DLD1 (cell line): ENCODE results near the gene ETNK2.

ENCODE experiments used
- in situ Hi-C: cut with HindIII; loops from 2 replicates; pipeline ENCODE4 v1.10.0; 2017; ENCODE audit warnings: low sequenced_read_pairs

The ETNK2 gene, protein sequence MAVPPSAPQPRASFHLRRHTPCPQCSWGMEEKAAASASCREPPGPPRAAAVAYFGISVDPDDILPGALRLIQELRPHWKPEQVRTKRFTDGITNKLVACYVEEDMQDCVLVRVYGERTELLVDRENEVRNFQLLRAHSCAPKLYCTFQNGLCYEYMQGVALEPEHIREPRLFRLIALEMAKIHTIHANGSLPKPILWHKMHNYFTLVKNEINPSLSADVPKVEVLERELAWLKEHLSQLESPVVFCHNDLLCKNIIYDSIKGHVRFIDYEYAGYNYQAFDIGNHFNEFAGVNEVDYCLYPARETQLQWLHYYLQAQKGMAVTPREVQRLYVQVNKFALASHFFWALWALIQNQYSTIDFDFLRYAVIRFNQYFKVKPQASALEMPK

DNA sequence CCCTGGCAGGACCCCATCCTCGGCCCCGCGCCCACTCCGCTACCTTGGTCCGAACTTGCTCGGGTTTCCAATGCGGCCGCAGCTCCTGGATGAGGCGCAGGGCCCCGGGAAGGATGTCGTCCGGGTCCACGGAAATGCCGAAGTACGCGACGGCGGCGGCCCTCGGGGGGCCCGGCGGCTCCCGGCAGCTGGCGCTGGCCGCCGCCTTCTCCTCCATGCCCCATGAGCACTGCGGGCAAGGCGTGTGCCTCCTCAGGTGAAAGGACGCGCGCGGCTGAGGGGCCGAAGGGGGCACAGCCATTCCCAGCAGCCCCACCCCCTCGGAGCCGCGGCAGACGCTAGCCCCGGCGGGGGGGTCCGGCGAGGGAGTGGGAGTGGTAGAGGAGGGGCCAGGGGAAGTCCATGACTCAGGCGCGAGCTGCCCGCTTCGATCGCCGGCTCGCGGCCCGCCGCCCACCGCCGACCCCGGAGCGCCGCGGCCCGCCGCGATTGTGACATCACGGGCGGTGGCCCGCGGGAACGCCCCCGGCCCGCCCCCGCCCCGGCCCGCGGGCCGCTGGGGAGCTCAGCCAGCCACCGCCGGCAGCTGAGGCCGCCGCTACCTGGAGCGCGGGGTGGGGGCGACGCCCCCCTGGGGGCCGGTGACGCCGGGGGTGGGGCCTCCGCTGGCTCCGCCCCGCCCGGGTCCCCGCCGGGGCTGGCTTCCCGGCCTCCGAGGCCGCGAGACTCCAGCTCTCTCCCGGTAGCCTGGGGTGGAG is at the start of gene ETNK2:
Gene ETNK2, minus strand, starts transcription at position 493 of the 758 bp plus-strand sequence. Its CDS starts 192 bp downstream, at position 301.
- in situ Hi-C loops: loop anchor here (25.0 kb wide), 1 partner anchor 386 kb away; no protein-coding TSS in a partner anchor

- in situ Hi-C loops: no loop called here
Measured at GRCh38 chr1:204201348-204202040, 49.6 kb upstream of the ETNK2 start.

GRCh38 chr1:204199579-204199978 is 47.7 kb upstream of the ETNK2 start:
- in situ Hi-C loops: no loop called here

DNA sequence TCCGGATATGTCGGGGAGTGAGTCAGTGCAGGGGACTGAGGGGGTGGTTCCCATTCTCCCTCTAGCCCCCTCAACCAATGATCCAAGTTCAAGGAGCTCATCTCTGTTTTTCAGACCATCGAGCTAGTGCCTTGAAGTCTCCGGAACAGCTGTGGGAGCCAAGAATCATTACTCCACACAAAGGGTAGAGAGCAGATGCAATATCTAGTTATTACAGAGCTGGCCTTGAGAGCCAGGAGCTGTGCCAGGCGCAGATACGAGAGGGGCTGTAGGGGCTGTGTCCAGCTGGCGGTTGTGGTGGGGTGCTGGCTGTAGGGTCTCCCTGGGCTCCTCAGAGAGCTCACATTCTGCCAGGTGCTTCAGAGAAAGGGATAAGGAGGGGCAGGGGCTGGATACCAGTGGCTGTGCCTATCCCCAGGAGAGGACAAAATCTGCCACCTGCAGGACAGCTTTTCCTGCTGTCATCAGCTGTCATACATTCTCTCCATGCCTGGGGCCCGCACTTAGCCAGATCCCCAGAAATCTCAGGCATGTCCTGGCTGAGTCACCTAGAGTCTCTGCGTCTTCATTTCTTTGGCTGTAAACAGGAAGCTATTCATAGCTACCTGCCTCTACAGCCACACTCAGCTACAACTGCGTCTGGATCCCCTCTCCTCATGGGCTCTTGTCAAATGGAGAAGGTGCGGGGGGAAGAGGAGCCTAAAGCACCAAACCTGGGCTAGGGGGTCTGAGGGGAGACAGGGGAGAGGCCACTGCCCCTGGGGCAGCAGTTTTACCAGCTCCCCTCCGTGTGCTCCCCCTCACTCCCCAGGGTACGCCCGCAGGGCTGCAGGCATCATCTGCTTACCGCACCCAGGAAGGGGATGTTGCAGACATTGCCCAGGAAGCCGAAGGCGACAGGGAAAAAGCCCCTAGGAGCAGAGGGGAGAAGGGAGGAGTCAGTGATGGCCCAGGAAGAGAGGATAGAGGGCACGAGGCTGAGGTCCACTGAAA is 46.8 kb upstream of the ETNK2 start:
- in situ Hi-C loops: no loop called here

- in situ Hi-C loops: no loop called here
Measured at GRCh38 chr1:204197068-204197467, 45.2 kb upstream of the ETNK2 start.

- in situ Hi-C loops: no loop called here
Measured at GRCh38 chr1:204196068-204196795, 44.4 kb upstream of the ETNK2 start, which contains the start of gene KISS1. KISS1 (minus strand) TSS chr1:204196491; CDS start chr1:204192876, 3,615 bp downstream.

- in situ Hi-C loops: no loop called here
Measured at GRCh38 chr1:204194771-204195170, 42.9 kb upstream of the ETNK2 start.

DNA sequence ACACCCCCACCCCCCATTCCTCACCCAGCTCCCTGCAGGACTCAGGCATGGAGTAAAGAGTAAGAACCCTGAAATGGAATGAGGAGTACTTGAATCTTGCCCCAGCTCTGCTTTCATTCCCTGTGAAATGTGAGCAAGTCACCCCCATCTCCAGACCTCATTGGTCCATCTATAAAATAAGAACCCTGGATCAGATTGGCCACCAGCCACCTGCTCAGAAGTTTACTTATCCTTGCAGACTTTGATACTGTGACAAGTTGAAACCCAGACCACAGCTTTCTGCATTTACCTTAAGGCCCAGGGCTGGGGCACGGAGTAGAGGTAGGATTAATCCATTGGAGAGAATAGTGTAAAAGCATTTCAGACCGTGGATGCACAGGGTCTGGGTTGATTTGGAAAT is 42.2 kb upstream of the ETNK2 start:
- in situ Hi-C loops: no loop called here

DNA sequence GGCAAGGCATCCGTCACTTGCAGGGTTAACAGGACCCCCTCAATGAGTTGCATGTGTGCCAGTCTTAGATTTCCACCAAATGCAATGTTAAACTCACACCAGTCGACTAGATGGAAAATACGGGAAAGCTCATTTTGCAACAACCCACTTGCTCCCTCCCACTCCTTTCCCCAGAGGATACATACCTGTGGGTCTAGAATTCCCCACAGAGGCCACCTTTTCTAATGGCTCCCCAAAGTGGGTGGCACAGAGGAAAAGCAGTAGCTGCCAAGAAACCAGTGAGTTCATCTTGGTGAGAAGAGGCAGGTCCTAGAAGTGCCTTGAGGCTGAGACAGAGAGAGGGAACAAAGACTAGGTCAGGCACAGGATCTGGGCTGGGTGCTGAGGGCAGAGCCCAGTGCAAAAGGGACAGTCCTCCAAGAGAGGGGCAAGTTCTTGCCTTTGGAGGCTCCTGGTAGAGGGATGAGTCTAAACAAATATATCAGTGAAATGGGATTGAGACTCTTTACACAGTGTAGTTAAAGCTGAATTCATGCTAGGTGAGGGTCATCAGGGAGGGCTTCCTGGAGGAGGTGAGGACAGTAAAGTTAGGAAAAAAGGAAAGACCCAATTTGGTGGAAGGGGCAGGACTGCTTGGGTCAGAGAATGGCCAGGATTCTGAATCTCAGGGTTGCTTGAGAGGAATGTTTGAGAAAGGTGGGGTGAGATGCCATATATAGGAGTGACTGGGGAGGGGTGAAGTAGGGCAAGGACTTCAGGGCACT is 40.9 kb upstream of the ETNK2 start:
- in situ Hi-C loops: no loop called here

GRCh38 chr1:204192046-204192445 is 40.2 kb upstream of the ETNK2 start:
- in situ Hi-C loops: no loop called here

DNA sequence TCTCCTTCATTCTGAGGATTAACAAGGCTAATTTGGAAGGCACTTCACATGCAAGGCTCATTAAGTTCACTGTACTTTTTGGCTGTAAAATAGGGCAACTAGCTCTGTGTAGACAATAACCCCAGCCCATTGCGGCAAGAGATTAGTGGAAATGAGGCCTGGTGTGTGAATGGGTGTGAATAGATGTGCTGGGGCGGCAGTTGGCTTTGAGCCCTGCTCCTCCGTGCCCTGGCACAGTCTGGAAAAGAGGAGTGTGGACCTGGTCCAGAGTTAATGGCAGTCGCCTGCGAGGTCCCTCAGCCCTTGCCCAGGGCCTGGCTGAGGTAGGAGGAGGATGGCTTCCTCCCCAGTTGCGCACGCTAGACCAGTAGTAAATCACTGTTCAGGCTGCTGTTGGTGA is 39.6 kb upstream of the ETNK2 start:
- in situ Hi-C loops: no loop called here

DNA sequence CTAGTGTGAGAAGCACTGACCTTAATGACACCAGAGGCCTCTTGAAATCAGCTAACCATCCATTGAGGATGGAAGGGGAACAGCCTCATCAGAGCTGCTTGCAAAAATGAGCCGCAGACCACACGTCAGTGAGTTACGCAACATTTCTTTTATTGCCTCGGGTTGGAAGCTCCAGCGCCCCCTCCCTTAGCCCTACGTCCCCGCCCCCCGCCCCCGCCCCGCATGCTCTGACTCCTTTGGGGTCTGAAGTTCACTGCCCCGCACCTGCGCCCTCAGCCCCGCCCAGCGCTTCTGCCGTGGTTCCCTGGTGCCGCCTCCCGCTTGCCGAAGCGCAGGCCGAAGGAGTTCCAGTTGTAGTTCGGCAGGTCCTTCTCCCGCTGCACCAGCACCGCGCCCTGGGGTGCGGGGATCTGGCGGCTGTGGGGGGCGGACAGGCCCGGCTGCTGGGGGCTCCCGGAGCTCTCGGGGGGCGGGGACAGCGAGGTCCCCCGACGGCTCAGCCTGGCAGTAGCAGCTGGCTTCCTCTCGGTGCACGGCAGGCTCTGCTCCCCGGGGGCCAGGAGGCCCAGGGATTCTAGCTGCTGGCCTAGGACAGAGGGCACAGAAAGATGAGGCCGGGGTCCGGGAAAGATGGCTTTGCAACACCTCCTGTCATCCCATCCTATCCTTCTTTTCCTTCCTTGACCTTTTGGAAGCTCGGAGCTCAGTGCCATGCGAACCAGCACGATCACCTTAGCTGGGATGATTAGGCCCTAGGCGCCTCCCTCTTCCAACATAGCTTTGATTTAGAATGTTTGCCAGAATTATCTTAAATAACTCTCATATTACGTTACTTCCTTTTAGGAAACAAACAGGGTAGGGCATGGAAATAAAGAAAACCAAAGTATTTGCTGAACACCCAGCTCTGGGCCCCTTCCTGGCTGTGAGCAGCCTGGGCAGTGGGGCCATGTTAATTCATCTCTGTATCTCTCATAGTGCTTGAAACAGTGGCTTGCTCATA is 38.7 kb upstream of the ETNK2 start:
- in situ Hi-C loops: no loop called here

- in situ Hi-C loops: no loop called here
Measured at GRCh38 chr1:204188959-204189639, 37.3 kb upstream of the ETNK2 start.

DNA sequence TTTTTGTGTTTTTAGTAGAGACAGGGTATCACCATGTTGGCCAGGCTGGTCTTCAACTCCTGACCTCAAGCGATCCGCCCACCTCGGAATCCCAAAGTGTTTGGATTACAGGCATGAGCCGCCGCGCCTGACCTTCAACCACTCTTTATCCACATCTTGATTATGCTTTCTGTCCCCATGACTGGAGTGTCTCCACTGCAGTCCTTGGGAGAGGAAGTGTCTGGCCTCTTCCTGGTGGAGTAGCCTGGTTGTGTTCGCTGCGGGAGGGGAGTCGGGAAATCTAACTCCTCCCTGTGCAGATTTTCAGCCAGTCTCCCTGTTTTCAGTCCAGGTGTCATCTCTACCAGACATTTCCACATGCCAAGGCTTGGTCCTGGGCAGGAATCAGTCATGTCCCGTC is 34.8 kb upstream of the ETNK2 start:
- in situ Hi-C loops: no loop called here

- in situ Hi-C loops: no loop called here
Measured at GRCh38 chr1:204181116-204181515, 29.3 kb upstream of the ETNK2 start.

DNA sequence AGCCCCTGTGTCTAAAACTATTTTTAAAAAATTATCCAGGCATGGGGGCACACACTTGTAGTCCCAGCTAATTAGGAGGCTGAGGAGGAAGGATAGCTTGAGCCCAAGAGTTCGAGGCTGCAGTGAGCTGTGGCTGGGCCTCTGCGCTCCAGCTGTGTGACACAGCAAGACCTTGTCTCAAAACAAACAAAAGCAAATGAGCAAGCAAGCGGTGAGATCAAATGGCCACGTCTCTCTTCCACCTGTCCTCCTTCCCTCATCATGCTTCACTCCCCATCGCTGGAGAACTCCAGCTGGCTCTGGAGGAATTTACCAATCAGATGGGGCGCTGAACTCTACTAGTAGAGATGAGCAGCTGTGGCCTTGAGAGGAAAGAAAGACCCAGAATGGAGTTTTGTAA is 28.3 kb upstream of the ETNK2 start:
- in situ Hi-C loops: no loop called here
